ENCODE results near the gene LIPT1.

DNA sequence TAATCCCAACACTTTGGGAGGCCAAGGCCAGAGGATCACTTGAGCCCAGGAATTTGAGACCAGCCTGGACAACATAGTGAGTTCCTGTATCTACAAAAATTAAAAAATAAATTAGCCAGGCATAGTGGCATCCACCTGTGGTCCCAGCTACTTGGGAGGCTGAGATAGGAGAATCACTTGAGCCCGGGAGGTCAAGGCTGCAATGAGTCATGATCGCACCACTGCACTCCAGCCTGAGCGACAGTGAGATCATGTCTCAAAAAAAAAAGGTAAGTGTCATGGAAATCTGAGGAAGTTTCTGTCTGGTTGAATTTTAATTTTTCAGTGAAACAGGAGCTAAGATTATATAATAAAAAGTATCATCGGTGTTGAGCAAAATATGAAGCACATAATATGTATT is 15.8 kb upstream of the LIPT1 start:
- TF ChIP-seq CTCF (IDR thresholded peaks at IDR 0.05; ENCODE audit: insufficient read depth, low read length, poor library complexity, severe bottlenecking) (no peak), EZH2phosphoT487 (conservative IDR thresholded peaks at IDR 0.05; ENCODE audit: low read length) (no peak)
